Stimulated activated effector memory CD8-positive, alpha-beta T cell treated with anti-CD3 and anti-CD28 coated beads, Interleukin-12 subunit alpha, Interleukin-12 subunit beta, amount 100 ng/mL, for 72 hours (primary cell): ENCODE results near the gene HSF2BP.
A peak's percentile ranks its signal among the peaks of the same experiment; 100 is the strongest.
"Not testable (repeated sequence)": the region's sequence is repeated elsewhere in the genome, so short reads cannot be mapped to it uniquely, and the experiment has no call there.

Source experiments
- ATAC-seq: fragments of 150-1000 bp; cut with Tn5 transposase; 2 replicates; pipeline ENCODE4 v1.10.0; 2021
- DNase-seq, 2 donors: peaks; one replicate each; pipeline ENCODE4 v3.0.0; 2021 to 2022; ENCODE audit warnings: low spot score in 2 of 2
- H3K27ac Mint-ChIP-seq: one replicate; pipeline ENCODE4 v1.8.0; 2022; ENCODE audit warnings: mild to moderate bottlenecking, mixed read lengths
- H3K36me3 Mint-ChIP-seq: one replicate; pipeline ENCODE4 v1.8.0; 2022; ENCODE audit warnings: mild to moderate bottlenecking, mixed read lengths
- H3K4me1 Mint-ChIP-seq: one replicate; pipeline ENCODE4 v1.8.0; 2022; ENCODE audit warnings: mixed read lengths
- H3K4me3 Mint-ChIP-seq: one replicate; pipeline ENCODE4 v1.8.0; 2022; ENCODE audit warnings: mild to moderate bottlenecking, mixed read lengths
- H3K9me3 Mint-ChIP-seq: one replicate; pipeline ENCODE4 v1.8.0; 2022; ENCODE audit warnings: mixed read lengths

Gene HSF2BP

DNA sequence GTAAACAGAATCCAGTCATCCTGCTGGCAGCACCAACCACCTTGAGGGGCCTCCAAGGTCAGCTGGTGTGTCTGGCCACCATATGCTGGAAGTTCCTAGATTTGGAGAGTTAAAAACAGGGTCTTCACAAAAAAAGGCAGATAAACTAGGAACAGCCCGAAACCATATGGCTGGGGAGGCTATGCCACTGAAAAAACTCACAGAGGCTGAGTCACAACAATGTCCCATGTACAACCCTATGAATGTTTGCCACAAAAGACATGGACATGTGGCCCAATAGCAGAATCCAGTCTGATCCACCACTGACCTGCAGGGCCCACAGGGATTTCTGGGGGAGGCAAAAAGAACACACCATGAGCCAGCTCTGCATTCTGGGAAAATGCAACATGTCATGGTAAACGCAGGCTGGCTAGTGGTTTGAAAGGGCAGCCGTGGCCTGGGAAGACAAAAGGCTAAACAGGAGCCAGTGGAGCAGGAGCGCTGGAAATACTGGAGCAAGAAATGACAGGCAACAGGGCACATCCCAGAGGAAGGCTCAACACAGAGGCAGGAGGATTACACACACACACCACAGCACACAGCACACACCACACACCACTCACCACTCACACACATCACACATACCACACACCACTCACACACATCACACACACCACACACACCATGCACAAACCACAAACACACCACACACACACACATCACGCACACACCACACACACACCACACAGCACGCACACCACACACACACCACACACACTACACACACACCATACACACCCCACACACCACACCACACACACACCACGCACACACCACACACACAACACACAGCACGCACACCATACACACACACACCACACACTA is 55.4 kb downstream of the HSF2BP start:
- Mint-ChIP-seq H3K27ac (no peak overlapping the region), H3K4me1 (peaks cover 5% of the 10 kb centered on the region), H3K4me3 (no peak overlapping the region), H3K9me3 (no peaks in the 10 kb centered on the region), H3K36me3 (no peaks in the 10 kb centered on the region)
- DNase-seq (no peak), ATAC-seq (peak; percentile 36)

DNA sequence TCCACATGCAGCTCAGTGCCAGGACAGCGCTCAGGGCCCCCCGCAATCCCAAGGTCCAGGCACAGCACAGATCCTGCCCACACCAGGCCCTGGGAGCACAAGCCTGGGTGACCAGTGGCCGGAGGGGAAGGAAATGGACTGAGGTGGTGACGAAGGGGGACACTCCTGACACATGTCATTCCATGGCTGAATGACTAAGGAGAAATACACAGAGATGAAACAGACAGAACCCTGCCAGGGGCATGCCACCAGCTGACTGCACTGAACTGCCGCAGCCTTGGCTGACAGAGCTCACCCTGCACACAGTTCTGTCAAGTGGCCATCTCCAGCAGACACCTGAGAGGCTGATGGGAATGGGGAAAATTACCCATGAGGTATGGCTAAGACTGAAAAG is 56.1 kb downstream of the HSF2BP start:
- no peaks in the 10 kb centered on the region for H3K9me3 Mint-ChIP-seq
- H3K36me3 Mint-ChIP-seq: no peaks in the 10 kb centered on the region
- DNase-seq: no peak
- peak; percentile 8 for ATAC-seq
- H3K4me3 Mint-ChIP-seq: no peak overlapping the region
- peaks cover 5% of the 10 kb centered on the region for H3K4me1 Mint-ChIP-seq
- H3K27ac Mint-ChIP-seq: no peak overlapping the region

DNA sequence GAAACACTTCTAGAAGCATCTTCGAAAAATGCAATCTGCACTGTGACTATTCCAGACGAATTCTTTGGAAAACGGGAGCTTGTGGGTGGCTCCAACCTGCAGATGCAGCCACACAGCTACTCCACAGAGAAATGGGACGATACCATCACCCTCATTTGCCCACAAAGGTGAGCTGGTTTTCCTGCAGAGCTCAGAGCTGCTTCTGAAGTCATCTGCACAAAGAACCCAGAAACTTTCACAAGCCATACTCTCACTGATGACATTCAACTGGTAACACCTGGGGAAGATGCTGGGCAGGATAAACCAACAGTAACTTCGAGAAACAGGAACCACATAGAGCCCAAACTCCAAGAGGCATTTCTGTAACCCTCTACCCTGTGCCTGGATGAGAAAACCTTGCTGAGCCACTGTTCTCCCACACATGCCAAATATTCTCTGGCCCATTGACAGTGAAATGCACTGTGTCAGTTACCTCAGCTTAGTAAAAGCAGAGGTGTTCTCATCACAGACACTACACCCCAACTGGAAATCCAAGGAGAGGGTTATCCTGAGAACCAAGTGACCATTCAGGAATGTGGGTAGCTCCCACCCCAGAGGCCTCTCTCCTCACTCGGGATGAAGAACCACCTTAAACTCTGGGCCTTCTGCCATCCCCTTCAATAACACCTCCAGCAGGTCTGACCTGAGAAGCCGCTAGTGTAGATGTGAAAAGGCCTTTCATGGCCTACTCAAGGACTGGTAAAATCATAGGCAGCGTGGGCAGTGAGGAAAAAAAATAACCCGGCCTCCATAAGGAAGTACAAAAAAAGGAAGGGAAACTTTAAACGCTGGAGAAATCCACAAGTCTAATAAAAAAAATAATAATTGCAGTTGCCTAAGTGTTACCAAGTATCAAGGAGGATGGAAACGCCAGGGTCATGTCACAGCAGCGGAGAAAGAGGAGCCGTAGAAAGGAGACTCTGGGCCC is 56.7 kb downstream of the HSF2BP start:
- ATAC-seq (no peak), DNase-seq (no peak)
- Mint-ChIP-seq H3K4me3 (no peak overlapping the region), H3K27ac (no peak overlapping the region), H3K36me3 (no peaks in the 10 kb centered on the region), H3K4me1 (peaks cover 5% of the 10 kb centered on the region), H3K9me3 (no peaks in the 10 kb centered on the region)

- Mint-ChIP-seq H3K4me3 (no peak overlapping the region), H3K27ac (no peak overlapping the region), H3K4me1 (peaks cover 5% of the 10 kb centered on the region), H3K9me3 (no peaks in the 10 kb centered on the region), H3K36me3 (no peaks in the 10 kb centered on the region)
- DNase-seq (no peak), ATAC-seq (no peak)
Observed at GRCh38 chr21:43600642-43601402, 58.5 kb downstream of the HSF2BP start.

GRCh38 chr21:43599728-43600127 is 59.6 kb downstream of the HSF2BP start:
- Mint-ChIP-seq H3K36me3 (no peaks in the 10 kb centered on the region), H3K27ac (no peak overlapping the region), H3K4me3 (no peak overlapping the region), H3K9me3 (no peaks in the 10 kb centered on the region), H3K4me1 (peaks cover 5% of the 10 kb centered on the region)
- no peak for ATAC-seq
- no peak for DNase-seq

GRCh38 chr21:43598416-43599120 is 60.7 kb downstream of the HSF2BP start:
- Mint-ChIP-seq H3K9me3 (no peaks in the 10 kb centered on the region), H3K36me3 (no peaks in the 10 kb centered on the region), H3K4me3 (no peak overlapping the region), H3K27ac (no peak overlapping the region), H3K4me1 (peaks cover 5% of the 10 kb centered on the region)
- DNase-seq (no peak), ATAC-seq (no peak)

- ATAC-seq: no peak
- DNase-seq: no peak
- H3K4me3 Mint-ChIP-seq: no peak overlapping the region
- peaks cover 5% of the 10 kb centered on the region for H3K4me1 Mint-ChIP-seq
- H3K9me3 Mint-ChIP-seq: no peaks in the 10 kb centered on the region
- H3K27ac Mint-ChIP-seq: no peak overlapping the region
- no peaks in the 10 kb centered on the region for H3K36me3 Mint-ChIP-seq
Observed at GRCh38 chr21:43597540-43598250, 61.6 kb downstream of the HSF2BP start.

DNA sequence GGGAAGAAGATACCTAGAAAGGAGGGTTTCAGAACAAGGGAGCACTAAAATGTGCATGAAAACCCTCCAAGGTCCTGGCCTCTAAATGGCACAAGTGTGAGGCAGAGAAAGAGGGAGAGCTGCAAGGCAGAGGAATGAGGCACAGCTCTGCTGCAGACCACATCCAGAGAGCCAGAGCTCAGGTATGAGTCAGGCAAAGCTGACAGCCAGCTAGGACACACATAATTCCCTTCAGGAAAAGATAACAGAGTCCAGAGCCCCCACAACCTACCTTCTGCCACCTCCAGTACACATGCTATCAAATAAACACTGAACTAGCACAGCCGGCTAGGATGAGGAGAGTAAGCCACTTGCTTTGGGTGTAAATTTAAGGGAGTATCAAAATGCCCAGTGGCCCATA is 62.2 kb downstream of the HSF2BP start:
- Mint-ChIP-seq H3K9me3 (no peaks in the 10 kb centered on the region), H3K27ac (no peak overlapping the region), H3K4me3 (no peak overlapping the region), H3K4me1 (peaks cover 5% of the 10 kb centered on the region), H3K36me3 (no peaks in the 10 kb centered on the region)
- DNase-seq (no peak), ATAC-seq (no peak)

GRCh38 chr21:43596616-43597015 is 62.7 kb downstream of the HSF2BP start:
- DNase-seq (no peak), ATAC-seq (no peak)
- Mint-ChIP-seq H3K36me3 (no peaks in the 10 kb centered on the region), H3K4me1 (peaks cover 5% of the 10 kb centered on the region), H3K9me3 (no peaks in the 10 kb centered on the region), H3K27ac (no peak overlapping the region), H3K4me3 (no peak overlapping the region)

GRCh38 chr21:43595769-43596168 is 63.5 kb downstream of the HSF2BP start:
- not testable (repeated sequence) for H3K9me3 Mint-ChIP-seq, H3K27ac Mint-ChIP-seq, H3K36me3 Mint-ChIP-seq, DNase-seq, H3K4me3 Mint-ChIP-seq, H3K4me1 Mint-ChIP-seq, ATAC-seq

GRCh38 chr21:43593078-43593477 is 66.2 kb downstream of the HSF2BP start:
- Mint-ChIP-seq H3K36me3 (no peaks in the 10 kb centered on the region), H3K4me3 (no peak overlapping the region), H3K27ac (no peak overlapping the region), H3K9me3 (no peaks in the 10 kb centered on the region), H3K4me1 (no peaks in the 10 kb centered on the region)
- DNase-seq (no peak), ATAC-seq (no peak)

DNA sequence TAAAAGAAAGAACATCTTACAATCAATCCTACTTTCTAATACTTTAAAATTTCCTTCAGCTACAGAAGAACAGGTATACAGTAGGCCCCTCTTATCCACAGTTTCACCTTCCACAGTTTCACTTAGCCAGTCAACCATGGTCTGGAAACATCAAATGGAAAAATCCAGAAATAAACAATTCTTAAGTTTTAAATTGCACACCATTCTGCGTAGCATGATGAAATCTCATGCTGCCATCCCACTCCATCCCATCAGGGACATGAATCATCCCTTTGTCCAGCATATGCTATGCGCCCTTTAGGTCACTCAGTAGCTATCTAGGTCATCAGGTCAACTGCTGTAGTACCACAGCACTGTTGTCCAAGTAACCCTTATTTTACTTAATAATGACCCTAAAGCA is 67.7 kb downstream of the HSF2BP start:
- Mint-ChIP-seq H3K36me3 (no peaks in the 10 kb centered on the region), H3K9me3 (no peaks in the 10 kb centered on the region), H3K27ac (no peak overlapping the region), H3K4me1 (no peaks in the 10 kb centered on the region), H3K4me3 (no peak overlapping the region)
- ATAC-seq (no peak), DNase-seq (no peak)

DNA sequence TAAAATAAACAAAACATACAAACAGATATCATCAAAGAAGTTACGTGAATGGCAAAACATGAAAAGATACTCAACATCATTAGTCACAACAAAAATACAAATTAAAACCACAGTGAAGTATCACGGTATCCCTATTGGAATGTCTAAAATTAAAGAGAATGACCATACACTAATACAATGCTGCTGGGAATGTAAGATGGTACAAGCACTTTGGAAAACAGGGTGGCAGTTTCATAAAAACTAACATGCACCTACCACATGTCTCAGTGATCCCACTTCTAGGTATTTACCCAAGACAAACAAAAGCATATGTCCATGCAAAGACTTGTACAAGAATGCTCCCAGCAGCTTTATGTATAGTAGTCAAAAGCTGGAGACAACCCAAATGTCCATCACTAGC is 69.1 kb downstream of the HSF2BP start:
- no peak overlapping the region for H3K27ac Mint-ChIP-seq
- H3K36me3 Mint-ChIP-seq: no peaks in the 10 kb centered on the region
- DNase-seq (no peak), ATAC-seq (no peak)
- H3K4me3 Mint-ChIP-seq: no peak overlapping the region
- no peaks in the 10 kb centered on the region for H3K4me1 Mint-ChIP-seq
- no peaks in the 10 kb centered on the region for H3K9me3 Mint-ChIP-seq

GRCh38 chr21:43588957-43589356 is 70.3 kb downstream of the HSF2BP start:
- Mint-ChIP-seq H3K4me3 (no peak overlapping the region), H3K27ac (no peak overlapping the region), H3K9me3 (no peaks in the 10 kb centered on the region), H3K4me1 (no peaks in the 10 kb centered on the region), H3K36me3 (no peaks in the 10 kb centered on the region)
- ATAC-seq: no peak
- DNase-seq: no peak
